IPS-18a (cell line): ENCODE results near the gene RIMBP3C.
"Not testable (repeated sequence)": the region's sequence is repeated elsewhere in the genome, so short reads cannot be mapped to it uniquely, and the experiment has no call there.

Experiments used
- H3K27ac ChIP-seq: one replicate; pipeline ENCODE4 v1.5.1; 2013; ENCODE audit warnings: low read length
- H3K27me3 ChIP-seq: one replicate; pipeline ENCODE4 v1.6.1; 2013; ENCODE audit warnings: mild to moderate bottlenecking, low read length; ENCODE audit not compliant: control insufficient read depth, insufficient read depth
- H3K36me3 ChIP-seq: one replicate; pipeline ENCODE4 v1.6.1; 2013; ENCODE audit warnings: low read depth, low read length; ENCODE audit not compliant: control insufficient read depth
- H3K4me1 ChIP-seq: one replicate; pipeline ENCODE4 v1.6.1; 2013; ENCODE audit warnings: low read depth, low read length; ENCODE audit not compliant: control insufficient read depth
- H3K4me3 ChIP-seq: one replicate; pipeline ENCODE4 v1.5.1; 2013; ENCODE audit warnings: low read length
- H3K9ac ChIP-seq: one replicate; pipeline ENCODE4 v1.6.1; 2013; ENCODE audit warnings: mild to moderate bottlenecking, low read length, moderate library complexity
- H3K9me3 ChIP-seq: one replicate; pipeline ENCODE4 v1.6.1; 2013; ENCODE audit warnings: low read depth, low read length; ENCODE audit not compliant: control insufficient read depth

Gene RIMBP3C

DNA sequence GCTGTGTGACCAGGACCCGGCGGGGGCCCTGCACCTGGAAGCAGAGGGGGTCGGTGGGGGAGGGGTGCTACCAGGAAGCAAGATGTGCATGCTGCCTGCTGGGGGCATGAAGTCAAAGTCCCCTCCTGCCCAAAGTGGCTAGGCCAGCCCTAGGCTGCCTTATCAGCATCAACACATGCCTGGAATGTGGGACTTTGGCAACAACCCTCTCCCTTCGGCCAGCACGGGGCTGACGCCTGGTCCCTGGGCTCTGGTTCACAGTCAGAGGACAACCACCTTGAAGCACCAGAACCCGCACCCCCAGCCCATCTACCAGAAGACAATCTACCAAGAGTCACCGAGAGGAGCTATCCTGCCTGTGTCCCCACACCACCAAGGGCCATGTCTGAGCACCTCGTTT, 40.9 kb downstream of the RIMBP3C start:
- H3K27ac ChIP-seq, H3K27me3 ChIP-seq, H3K4me1 ChIP-seq, H3K4me3 ChIP-seq, H3K9ac ChIP-seq, H3K9me3 ChIP-seq, H3K36me3 ChIP-seq: not testable (repeated sequence)

DNA sequence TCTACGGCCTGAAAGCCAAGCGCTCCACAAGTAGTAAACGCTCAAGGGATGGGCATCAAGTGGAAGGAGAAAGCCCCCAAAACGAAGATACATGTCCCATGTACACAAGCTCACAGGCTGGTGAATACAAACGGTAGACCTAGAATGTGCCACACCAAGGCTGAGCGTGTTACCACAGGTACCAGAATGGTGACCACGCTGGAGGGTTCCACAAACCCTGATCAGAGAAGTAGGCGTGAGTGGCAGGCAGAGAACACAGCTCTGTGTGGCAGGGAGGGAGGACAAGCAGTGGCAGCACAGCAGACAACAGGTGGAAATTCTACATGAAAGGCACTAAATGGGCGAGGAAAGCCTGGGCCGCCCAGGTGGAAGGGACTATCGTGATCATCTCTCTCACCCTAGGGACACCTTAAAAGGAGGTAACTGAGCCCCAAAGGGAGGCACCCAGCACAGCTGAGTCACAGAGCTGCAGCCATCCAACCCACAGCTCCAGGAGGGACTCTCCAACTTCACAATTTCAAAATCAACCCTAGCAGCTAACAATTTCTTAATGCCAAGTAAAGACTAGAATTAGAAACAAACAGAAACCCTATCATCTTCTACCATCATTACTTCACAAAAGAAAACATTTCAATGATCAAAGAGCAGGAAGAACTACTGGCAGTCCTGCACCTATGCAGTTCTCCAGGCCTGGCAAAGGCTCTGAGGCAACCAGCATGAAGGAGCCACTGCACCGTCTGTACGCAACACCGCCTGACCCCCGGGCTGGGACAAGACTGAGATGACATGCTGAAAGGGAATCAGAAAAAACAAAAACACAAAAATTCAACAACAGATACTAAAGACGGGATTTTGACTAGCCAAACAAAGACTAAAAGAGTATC, 51.4 kb downstream of the RIMBP3C start:
- not testable (repeated sequence) for H3K27me3 ChIP-seq, H3K9ac ChIP-seq, H3K36me3 ChIP-seq, H3K27ac ChIP-seq, H3K4me3 ChIP-seq, H3K9me3 ChIP-seq, H3K4me1 ChIP-seq

DNA sequence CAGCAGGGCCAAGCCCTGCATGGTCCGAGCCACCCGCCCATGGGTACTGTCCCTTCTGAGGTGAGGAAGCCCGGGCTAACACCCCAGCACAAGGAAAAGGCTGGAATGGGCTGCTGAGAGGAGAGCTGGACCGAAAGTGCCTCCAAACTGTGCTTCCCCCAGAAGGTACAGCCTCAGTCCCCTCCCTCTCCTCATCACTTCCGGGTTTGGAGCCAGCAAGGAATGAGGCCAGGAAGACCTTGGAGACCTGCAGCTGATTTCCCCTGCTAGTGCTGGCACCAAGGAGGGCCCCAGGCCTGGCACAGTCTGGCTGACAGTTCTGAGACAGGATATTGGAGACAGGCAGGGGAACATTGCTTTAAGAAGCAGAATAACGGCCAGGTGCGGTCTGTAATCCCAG, 52.8 kb downstream of the RIMBP3C start:
- H3K27me3 ChIP-seq, H3K27ac ChIP-seq, H3K36me3 ChIP-seq, H3K4me3 ChIP-seq, H3K9me3 ChIP-seq, H3K4me1 ChIP-seq, H3K9ac ChIP-seq: not testable (repeated sequence)

DNA sequence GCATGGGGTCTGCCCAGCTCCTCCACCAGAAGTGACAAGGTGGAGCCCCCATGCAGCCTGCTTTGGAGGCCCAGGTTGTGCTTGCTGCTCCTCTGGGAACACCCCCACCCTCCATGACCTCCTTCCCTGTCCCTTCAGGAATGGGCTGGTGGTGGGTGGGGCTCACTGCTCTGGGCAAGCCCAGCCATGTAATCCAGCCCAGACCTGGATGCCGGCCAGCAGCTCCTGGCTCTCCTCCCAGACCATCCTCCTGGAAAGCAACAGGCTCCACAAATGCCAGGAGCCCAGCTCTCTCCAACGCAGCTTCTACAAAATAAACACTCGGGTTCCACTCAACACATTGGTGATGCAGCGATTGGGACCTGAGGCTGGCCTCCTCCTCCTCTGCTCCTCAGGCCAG, 53.3 kb downstream of the RIMBP3C start:
- H3K27me3 ChIP-seq, H3K4me1 ChIP-seq, H3K9ac ChIP-seq, H3K36me3 ChIP-seq, H3K27ac ChIP-seq, H3K4me3 ChIP-seq, H3K9me3 ChIP-seq: not testable (repeated sequence)
